OCI-LY1 (cell line): Measurements from ENCODE around the gene ZNF200.

ENCODE experiments used
- H2AFZ ChIP-seq: fragments of 200-600 bp; sonication (generic), shearing (Covaris generic); 2 replicates; pipeline ENCODE4 v1.6.0; 2014; ENCODE audit warnings: antibody characterized with exemption, mild to moderate bottlenecking, low read length
- H3F3A ChIP-seq: fragments of 200-600 bp; sonication (generic), shearing (Covaris generic); 2 replicates; pipeline ENCODE4 v1.6.0; 2014; ENCODE audit warnings: mild to moderate bottlenecking, antibody characterized with exemption, low read length, moderate library complexity; ENCODE audit not compliant: insufficient read depth
- H3K27ac ChIP-seq: fragments of 200-600 bp; sonication (generic); 2 replicates; pipeline ENCODE4 v1.5.1; 2014; ENCODE audit warnings: low read length, mixed run types, mild to moderate bottlenecking, low read depth; ENCODE audit not compliant: poor library complexity, severe bottlenecking
- H3K27me3 ChIP-seq: fragments of 200-600 bp; sonication (generic); 2 replicates; pipeline ENCODE4 v1.6.0; 2014; ENCODE audit warnings: antibody characterized with exemption, mild to moderate bottlenecking, low read length, moderate library complexity; ENCODE audit not compliant: insufficient read depth
- H3K36me3 ChIP-seq: fragments of 200-600 bp; sonication (generic); 2 replicates; pipeline ENCODE4 v1.6.1; 2014; ENCODE audit warnings: mild to moderate bottlenecking, antibody characterized with exemption, low read length, moderate library complexity, mixed read lengths; ENCODE audit not compliant: insufficient read depth
- H3K4me1 ChIP-seq: fragments of 200-600 bp; sonication (generic); 2 replicates; pipeline ENCODE4 v1.5.1; 2014; ENCODE audit warnings: mild to moderate bottlenecking, low read length, moderate library complexity; ENCODE audit not compliant: insufficient read depth, severe bottlenecking
- H3K4me2 ChIP-seq: fragments of 200-600 bp; sonication (generic), shearing (Covaris generic); 2 replicates; pipeline ENCODE4 v1.6.1; 2014; ENCODE audit warnings: low read length
- H3K4me3 ChIP-seq: fragments of 200-600 bp; sonication (generic); 2 replicates; pipeline ENCODE4 v1.5.1; 2014; ENCODE audit warnings: low read length, low read depth, mild to moderate bottlenecking, mixed read lengths; ENCODE audit not compliant: poor library complexity, severe bottlenecking
- H3K79me2 ChIP-seq: fragments of 200-600 bp; shearing (Covaris generic); 2 replicates; pipeline ENCODE4 v1.6.1; 2016; ENCODE audit warnings: mixed run types, low read length, mixed read lengths; ENCODE audit not compliant: insufficient read depth
- H3K9ac ChIP-seq: fragments of 200-600 bp; sonication (generic), shearing (Covaris generic); 2 replicates; pipeline ENCODE4 v1.6.1; 2014; ENCODE audit warnings: mild to moderate bottlenecking, low read length, mixed read lengths
- H3K9me2 ChIP-seq: fragments of 200-600 bp; sonication (generic), shearing (Covaris generic); 2 replicates; pipeline ENCODE4 v1.6.1; 2014; ENCODE audit warnings: low read depth, mild to moderate bottlenecking, low read length, mixed read lengths
- H3K9me3 ChIP-seq: fragments of 200-600 bp; shearing (Covaris generic); 2 replicates; pipeline ENCODE4 v1.6.1; 2014; ENCODE audit warnings: low read length, mixed read lengths
- H4K20me1 ChIP-seq: fragments of 200-600 bp; sonication (generic), shearing (Covaris generic); 2 replicates; pipeline ENCODE4 v1.6.0; 2016; ENCODE audit warnings: mild to moderate bottlenecking, low read length; ENCODE audit not compliant: insufficient read depth
- EZH2 ChIP-seq: fragments of 200-600 bp; sonication (generic), shearing (Covaris generic); IDR thresholded peaks from 2 replicates; pipeline ENCODE4 v1.8.0; 2017; ENCODE audit warnings: borderline replicate concordance, mixed run types, mild to moderate bottlenecking, antibody characterized with exemption, low read length, moderate library complexity, mixed read lengths
- TF ChIP-seq, protein P1 (sequence below): fragments of 200-600 bp; sonication (generic), shearing (Covaris generic); IDR thresholded peaks from 2 replicates; pipeline ENCODE4 v1.5.1; 2017; ENCODE audit warnings: mild to moderate bottlenecking, antibody characterized with exemption, low read length, moderate library complexity, mixed read lengths

ZNF200 gene

DNA sequence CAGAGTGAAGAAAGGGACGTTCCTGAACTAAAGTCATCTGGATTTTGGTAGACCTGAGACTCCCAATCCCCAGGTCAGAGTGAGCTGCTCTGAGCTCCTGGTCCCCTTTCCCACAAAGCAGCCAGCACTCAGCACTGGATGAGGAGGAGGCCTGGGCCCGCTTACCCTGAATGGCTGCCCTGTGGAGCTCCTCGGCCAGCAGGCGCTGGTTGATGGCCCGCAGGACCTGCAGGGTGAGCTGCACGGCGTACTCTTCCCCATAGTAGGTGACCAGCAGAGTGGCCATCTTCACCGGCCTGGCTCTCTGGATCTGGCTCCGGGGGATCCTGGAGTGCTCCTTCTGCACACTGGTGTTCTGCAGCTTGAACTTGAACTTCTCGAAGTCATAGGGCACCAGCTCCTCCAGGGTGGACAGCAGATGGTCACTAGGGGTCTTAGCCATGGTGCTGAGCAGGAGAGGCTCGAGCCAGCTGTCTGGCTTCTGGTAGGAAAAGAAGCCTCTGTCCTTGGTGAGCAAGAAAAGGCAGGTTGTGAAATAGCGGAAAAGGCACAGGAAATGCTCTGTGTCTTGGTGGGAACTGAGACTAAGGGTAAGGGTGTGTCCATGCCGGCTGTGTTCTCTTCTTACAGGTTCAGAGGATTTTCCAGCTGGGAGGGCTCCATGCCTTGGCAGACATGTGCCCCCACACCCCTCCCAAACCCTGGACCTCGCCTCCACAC lies 21.3 kb upstream of the ZNF200 start, which contains the start of gene MEFV:
Gene MEFV (minus strand): TSS at position 488 of the 720 bp plus-strand sequence. CDS start 46 bp downstream, at position 442.
- Histone ChIP-seq H3K79me2 (no peaks in the 10 kb centered on the region), H3F3A (no peaks in the 10 kb centered on the region), H3K9me3 (no peaks in the 10 kb centered on the region), H3K4me2 (no peak within 1 kb of the TSS), H4K20me1 (no peaks in the 10 kb centered on the region), H3K9me2 (no peaks in the 10 kb centered on the region), H3K4me1 (no peaks in the 10 kb centered on the region), H3K4me3 (no peak within 1 kb of the TSS), H3K9ac (no peak within 1 kb of the TSS), H3K36me3 (no peaks in the 10 kb centered on the region), H2AFZ (no peak within 1 kb of the TSS), H3K27ac (no peak within 1 kb of the TSS), H3K27me3 (peaks cover 3% of the 10 kb centered on the region; the same call in 1 of the 2 replicates)
- TF ChIP-seq, protein P1, sequence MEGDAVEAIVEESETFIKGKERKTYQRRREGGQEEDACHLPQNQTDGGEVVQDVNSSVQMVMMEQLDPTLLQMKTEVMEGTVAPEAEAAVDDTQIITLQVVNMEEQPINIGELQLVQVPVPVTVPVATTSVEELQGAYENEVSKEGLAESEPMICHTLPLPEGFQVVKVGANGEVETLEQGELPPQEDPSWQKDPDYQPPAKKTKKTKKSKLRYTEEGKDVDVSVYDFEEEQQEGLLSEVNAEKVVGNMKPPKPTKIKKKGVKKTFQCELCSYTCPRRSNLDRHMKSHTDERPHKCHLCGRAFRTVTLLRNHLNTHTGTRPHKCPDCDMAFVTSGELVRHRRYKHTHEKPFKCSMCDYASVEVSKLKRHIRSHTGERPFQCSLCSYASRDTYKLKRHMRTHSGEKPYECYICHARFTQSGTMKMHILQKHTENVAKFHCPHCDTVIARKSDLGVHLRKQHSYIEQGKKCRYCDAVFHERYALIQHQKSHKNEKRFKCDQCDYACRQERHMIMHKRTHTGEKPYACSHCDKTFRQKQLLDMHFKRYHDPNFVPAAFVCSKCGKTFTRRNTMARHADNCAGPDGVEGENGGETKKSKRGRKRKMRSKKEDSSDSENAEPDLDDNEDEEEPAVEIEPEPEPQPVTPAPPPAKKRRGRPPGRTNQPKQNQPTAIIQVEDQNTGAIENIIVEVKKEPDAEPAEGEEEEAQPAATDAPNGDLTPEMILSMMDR = no peak
- TF ChIP-seq EZH2 = no peak

DNA sequence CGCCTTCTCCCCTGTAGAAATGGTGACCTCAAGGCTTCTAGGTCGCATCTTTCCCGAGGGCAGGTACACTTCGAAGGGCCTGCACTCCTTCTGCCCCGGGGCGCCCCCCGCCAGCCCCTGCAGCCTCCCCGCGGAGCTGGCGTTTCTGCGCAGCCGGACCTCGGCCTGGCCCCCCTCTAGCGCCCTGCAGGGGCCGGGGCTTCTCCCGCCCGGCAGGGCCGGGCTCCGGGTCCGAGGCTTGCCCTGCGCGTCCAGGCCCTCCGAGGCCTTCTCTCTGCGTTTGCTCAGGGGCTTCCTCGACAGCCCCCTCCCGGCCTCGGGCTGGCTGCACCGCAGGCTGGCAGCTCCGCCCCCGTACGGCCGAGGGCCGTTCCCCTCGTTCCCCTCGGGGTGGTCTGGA lies 19.4 kb upstream of the ZNF200 start:
- Histone ChIP-seq H3K4me3 (no peak overlapping the region), H3K9ac (no peak overlapping the region), H2AFZ (no peak overlapping the region), H3K27me3 (peaks cover 3% of the 10 kb centered on the region; the same call in 1 of the 2 replicates), H3K4me1 (no peaks in the 10 kb centered on the region), H3F3A (no peaks in the 10 kb centered on the region), H3K9me3 (no peaks in the 10 kb centered on the region), H3K9me2 (no peaks in the 10 kb centered on the region), H3K4me2 (no peak overlapping the region), H3K36me3 (no peaks in the 10 kb centered on the region), H3K27ac (no peak overlapping the region), H4K20me1 (no peaks in the 10 kb centered on the region), H3K79me2 (no peaks in the 10 kb centered on the region)
- no peak for TF ChIP-seq EZH2
- TF ChIP-seq, protein P1 = no peak

DNA sequence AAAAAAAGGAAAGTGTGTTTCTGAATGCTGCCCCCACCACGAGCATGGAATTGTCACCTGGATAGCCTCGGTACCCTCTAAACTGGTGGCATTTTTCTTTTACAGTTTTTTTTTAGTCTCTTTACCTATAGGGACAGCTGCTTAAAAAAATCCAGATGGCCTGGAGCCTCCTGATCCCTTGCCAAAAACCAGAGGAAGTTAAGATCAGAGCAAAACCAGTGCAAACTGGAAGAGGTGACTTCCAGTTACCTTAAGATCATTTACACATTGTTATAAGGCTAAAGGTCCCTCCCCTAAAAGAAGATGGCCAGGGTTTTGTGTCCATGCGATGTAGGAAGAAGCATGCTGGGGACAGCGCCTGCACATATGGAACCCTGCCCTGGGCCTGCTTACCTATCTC lies 18.0 kb upstream of the ZNF200 start:
- H2AFZ ChIP-seq = no peak overlapping the region
- H3K27ac ChIP-seq = no peak overlapping the region
- no peaks in the 10 kb centered on the region for H3K36me3 ChIP-seq
- no peak for TF ChIP-seq EZH2
- TF ChIP-seq, protein P1 = no peak
- no peak overlapping the region for H3K4me3 ChIP-seq
- H3K9me2 ChIP-seq = no peaks in the 10 kb centered on the region
- no peaks in the 10 kb centered on the region for H3K4me1 ChIP-seq
- H3K27me3 ChIP-seq = 0 out of 2 replicates have a peak, but pooled peaks cover 3% of the 10 kb centered on the region
- no peak overlapping the region for H3K4me2 ChIP-seq
- no peaks in the 10 kb centered on the region for H4K20me1 ChIP-seq
- no peak overlapping the region for H3K9ac ChIP-seq
- no peaks in the 10 kb centered on the region for H3K9me3 ChIP-seq
- H3K79me2 ChIP-seq = no peaks in the 10 kb centered on the region
- no peaks in the 10 kb centered on the region for H3F3A ChIP-seq
